Loucy (cell line): ENCODE results near the gene P2RY2.
"Not testable (repeated sequence)": the region's sequence is repeated elsewhere in the genome, so short reads cannot be mapped to it uniquely, and the experiment has no call there.

Source experiments
- H2AFZ ChIP-seq: fragments of 200-600 bp; sonication (generic); 2 replicates; pipeline ENCODE4 v1.6.0; 2016; ENCODE audit warnings: antibody characterized with exemption, mild to moderate bottlenecking, low read length, moderate library complexity
- H3F3A ChIP-seq: fragments of 200-600 bp; 2 replicates; pipeline ENCODE4 v1.6.0; 2016; ENCODE audit warnings: antibody characterized with exemption, low read depth, mild to moderate bottlenecking
- H3K27me3 ChIP-seq: fragments of 200-600 bp; sonication (generic); 2 replicates; pipeline ENCODE4 v1.6.1; 2014; ENCODE audit warnings: low read length, mild to moderate bottlenecking; ENCODE audit not compliant: insufficient read depth, poor library complexity, severe bottlenecking
- H3K36me3 ChIP-seq: fragments of 200-600 bp; sonication (generic); 2 replicates; pipeline ENCODE4 v1.6.1; 2016; ENCODE audit warnings: low read length; ENCODE audit not compliant: insufficient read depth
- H3K4me1 ChIP-seq: fragments of 200-600 bp; sonication (generic); 2 replicates; pipeline ENCODE4 v1.5.1; 2014; ENCODE audit warnings: low read length, mild to moderate bottlenecking; ENCODE audit not compliant: insufficient read depth, poor library complexity, severe bottlenecking
- H3K4me2 ChIP-seq: fragments of 200-600 bp; sonication (generic); 2 replicates; pipeline ENCODE4 v1.6.0; 2014; ENCODE audit warnings: antibody characterized with exemption, low read length, low read depth, mild to moderate bottlenecking; ENCODE audit not compliant: poor library complexity, severe bottlenecking
- H3K4me3 ChIP-seq: fragments of 200-600 bp; sonication (generic); 2 replicates; pipeline ENCODE4 v1.5.1; 2014; ENCODE audit warnings: low read length, mild to moderate bottlenecking, mixed read lengths; ENCODE audit not compliant: poor library complexity, severe bottlenecking
- H3K79me2 ChIP-seq: fragments of 200-600 bp; sonication (generic); 2 replicates; pipeline ENCODE4 v1.6.1; 2014; ENCODE audit warnings: low read length; ENCODE audit not compliant: insufficient read depth
- H3K9ac ChIP-seq: fragments of 200-600 bp; sonication (generic); 2 replicates; pipeline ENCODE4 v1.6.0; 2014; ENCODE audit warnings: mild to moderate bottlenecking, low read depth, low read length, moderate library complexity; ENCODE audit not compliant: poor library complexity, severe bottlenecking
- H3K9me2 ChIP-seq: fragments of 200-600 bp; sonication (generic); replicated peaks from 2 replicates; pipeline ENCODE4 v1.6.1; 2016; ENCODE audit warnings: low read depth, low read length, mixed read lengths
- H3K9me3 ChIP-seq: fragments of 200-600 bp; sonication (generic); 2 replicates; pipeline ENCODE4 v1.6.1; 2014; ENCODE audit warnings: mild to moderate bottlenecking, antibody characterized with exemption, low read length, low read depth; ENCODE audit not compliant: insufficient read depth
- H4K20me1 ChIP-seq: fragments of 200-600 bp; sonication (generic); 2 replicates; pipeline ENCODE4 v1.6.0; 2014; ENCODE audit warnings: antibody characterized with exemption, low read length, mild to moderate bottlenecking; ENCODE audit not compliant: insufficient read depth, poor library complexity, severe bottlenecking
- EZH2phosphoT487 ChIP-seq: fragments of 200-600 bp; IDR thresholded peaks from 2 replicates; pipeline ENCODE4 v1.6.1; 2018; ENCODE audit warnings: antibody characterized with exemption, mild to moderate bottlenecking, moderate library complexity, borderline replicate concordance
- TF ChIP-seq, protein P1 (sequence below): fragments of 200-600 bp; sonication (generic); conservative IDR thresholded peaks from 2 replicates; pipeline ENCODE4 v1.5.1; 2014; ENCODE audit warnings: mild to moderate bottlenecking, antibody characterized with exemption, low read length

P2RY2 gene

DNA sequence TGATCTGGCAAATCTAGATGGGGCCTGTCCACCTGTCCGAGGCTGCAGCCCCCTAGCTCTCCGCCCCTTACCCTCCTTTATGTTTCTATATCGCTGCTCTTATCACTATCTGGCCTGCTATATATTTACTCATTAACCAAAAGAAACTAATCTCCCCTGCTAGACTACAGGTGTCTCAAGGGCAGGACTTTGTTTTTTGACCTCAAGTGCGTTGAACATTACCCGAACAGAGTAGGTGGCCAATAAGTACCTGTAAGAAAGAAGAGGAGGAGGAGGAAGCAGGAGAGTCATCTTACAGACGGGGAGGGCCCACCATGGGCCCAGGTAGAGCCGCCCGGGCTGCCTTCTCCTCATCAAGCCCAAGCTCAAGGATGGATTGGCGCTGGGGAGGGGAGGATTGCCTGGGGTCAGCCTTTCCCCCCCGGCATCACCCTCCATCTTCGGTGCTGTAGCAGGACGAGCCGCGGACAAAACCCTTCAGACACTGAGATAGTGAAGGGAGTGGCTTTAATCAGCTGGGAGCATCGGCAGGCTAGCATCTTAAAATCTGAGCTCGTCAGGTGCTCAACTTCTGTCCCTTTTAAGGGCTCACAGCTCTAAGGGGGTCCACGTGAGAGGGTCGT lies 52.9 kb downstream of the P2RY2 start:
- H3K4me1 ChIP-seq = peaks cover 9% of the 10 kb centered on the region
- no peak overlapping the region for H3K9ac ChIP-seq
- H3K9me3 ChIP-seq = no peaks in the 10 kb centered on the region
- H3K4me3 ChIP-seq = no peak overlapping the region
- no peak overlapping the region for H2AFZ ChIP-seq
- no peaks in the 10 kb centered on the region for H3K9me2 ChIP-seq
- H3K36me3 ChIP-seq = no peaks in the 10 kb centered on the region
- no peaks in the 10 kb centered on the region for H4K20me1 ChIP-seq
- no peaks in the 10 kb centered on the region for H3F3A ChIP-seq
- H3K27me3 ChIP-seq = no peaks in the 10 kb centered on the region
- no peak overlapping the region for H3K4me2 ChIP-seq
- TF ChIP-seq EZH2phosphoT487 = no peak
- TF ChIP-seq, protein P1, sequence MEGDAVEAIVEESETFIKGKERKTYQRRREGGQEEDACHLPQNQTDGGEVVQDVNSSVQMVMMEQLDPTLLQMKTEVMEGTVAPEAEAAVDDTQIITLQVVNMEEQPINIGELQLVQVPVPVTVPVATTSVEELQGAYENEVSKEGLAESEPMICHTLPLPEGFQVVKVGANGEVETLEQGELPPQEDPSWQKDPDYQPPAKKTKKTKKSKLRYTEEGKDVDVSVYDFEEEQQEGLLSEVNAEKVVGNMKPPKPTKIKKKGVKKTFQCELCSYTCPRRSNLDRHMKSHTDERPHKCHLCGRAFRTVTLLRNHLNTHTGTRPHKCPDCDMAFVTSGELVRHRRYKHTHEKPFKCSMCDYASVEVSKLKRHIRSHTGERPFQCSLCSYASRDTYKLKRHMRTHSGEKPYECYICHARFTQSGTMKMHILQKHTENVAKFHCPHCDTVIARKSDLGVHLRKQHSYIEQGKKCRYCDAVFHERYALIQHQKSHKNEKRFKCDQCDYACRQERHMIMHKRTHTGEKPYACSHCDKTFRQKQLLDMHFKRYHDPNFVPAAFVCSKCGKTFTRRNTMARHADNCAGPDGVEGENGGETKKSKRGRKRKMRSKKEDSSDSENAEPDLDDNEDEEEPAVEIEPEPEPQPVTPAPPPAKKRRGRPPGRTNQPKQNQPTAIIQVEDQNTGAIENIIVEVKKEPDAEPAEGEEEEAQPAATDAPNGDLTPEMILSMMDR = no peak
- no peaks in the 10 kb centered on the region for H3K79me2 ChIP-seq

DNA sequence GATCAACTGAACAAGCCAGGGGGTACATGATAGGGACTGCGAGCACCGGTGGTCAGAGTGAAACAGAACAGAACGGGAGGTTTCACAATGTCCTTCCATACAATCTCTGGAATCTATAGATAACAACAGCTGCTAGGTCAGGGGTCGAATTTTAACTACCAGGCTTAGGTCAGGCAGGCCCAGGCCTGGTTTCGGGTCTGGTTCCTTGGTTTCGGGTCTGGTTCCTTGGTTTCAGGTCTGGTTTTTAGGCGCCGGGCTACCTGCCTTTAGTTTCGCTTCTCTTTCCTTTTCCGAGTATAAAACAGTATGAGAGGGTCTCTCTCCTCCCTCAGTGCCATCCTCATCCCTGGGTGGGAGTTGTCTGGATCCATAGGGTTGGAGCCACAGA lies 53.4 kb downstream of the P2RY2 start:
- H3K27me3 ChIP-seq, H3K4me2 ChIP-seq, H3K4me1 ChIP-seq, H3K4me3 ChIP-seq, H3K9me2 ChIP-seq, H4K20me1 ChIP-seq, H3K9me3 ChIP-seq, H3K36me3 ChIP-seq, H2AFZ ChIP-seq, H3K9ac ChIP-seq, H3K79me2 ChIP-seq, H3F3A ChIP-seq: not testable (repeated sequence)

DNA sequence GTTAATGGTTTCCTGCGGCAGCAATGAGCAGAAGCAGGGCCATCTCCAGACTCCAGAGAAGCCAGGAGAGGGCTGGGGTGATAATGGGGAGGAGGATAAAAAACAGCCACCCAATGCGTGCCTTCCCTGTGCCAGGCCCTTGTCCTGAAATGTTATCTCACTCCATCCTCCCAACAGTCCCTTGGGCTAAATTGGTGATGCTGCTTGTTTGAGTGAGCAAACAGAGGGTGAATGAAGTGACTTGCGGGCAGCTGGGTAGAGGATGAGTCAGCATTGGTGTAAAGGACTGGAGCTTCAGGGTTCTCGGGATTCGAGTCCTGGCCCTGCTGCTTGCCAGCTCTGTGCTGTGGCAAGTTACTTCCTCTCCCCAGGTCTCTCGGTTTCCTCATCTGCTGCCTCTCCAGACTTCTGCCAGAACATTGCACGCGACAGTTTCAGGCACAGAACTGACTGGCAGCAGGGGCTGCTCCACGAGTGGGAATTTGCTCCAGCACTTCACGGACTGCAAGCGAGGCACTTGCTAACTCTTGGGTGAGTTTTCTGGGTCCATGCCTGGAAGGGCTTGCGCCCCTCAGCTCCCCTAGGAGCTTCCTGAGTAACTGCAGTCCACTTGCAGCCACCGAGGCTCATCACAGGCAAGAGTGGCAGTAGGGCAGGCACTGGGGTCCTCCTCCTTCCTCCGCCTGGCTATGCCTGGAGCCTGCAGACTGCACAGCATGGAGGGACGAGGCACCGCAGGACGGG lies 54.0 kb downstream of the P2RY2 start, which contains the start of gene P2RY6:
Gene P2RY6 (plus strand): TSS at position 403 of the 744 bp plus-strand sequence. CDS start 24,181 bp downstream, outside the sequence.
- no peaks in the 10 kb centered on the region for H3K79me2 ChIP-seq
- H3K36me3 ChIP-seq = no peaks in the 10 kb centered on the region
- H4K20me1 ChIP-seq = no peaks in the 10 kb centered on the region
- no peaks in the 10 kb centered on the region for H3K9me2 ChIP-seq
- H2AFZ ChIP-seq = no peak within 1 kb of the TSS
- no peak within 1 kb of the TSS for H3K9ac ChIP-seq
- no peak within 1 kb of the TSS for H3K4me2 ChIP-seq
- no peaks in the 10 kb centered on the region for H3K9me3 ChIP-seq
- no peak within 1 kb of the TSS for H3K4me3 ChIP-seq
- no peaks in the 10 kb centered on the region for H3K27me3 ChIP-seq
- H3F3A ChIP-seq = no peaks in the 10 kb centered on the region
- peaks cover 9% of the 10 kb centered on the region for H3K4me1 ChIP-seq
- TF ChIP-seq, protein P1 = no peak

DNA sequence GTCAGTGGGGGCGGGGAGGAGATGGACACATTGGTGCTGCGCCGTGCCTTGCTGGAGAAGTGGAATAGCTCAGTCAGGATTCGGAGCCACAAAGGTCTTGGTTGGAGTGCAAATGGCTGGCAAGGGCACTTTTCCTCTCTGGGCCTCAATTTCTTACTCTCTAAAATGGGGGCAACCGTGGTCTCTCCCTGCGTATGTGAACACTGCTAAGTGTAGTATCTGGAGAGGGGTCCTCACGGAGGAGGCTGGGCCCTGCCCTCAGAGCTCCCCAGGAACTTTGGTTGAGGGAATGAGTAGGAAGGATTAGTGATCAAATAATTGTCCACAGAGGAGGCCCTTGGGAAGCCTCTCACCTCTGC lies 54.6 kb downstream of the P2RY2 start:
- H3F3A ChIP-seq = no peaks in the 10 kb centered on the region
- no peak for TF ChIP-seq EZH2phosphoT487
- TF ChIP-seq, protein P1 = no peak
- no peaks in the 10 kb centered on the region for H3K9me2 ChIP-seq
- H3K9me3 ChIP-seq = no peaks in the 10 kb centered on the region
- H4K20me1 ChIP-seq = no peaks in the 10 kb centered on the region
- H3K79me2 ChIP-seq = no peaks in the 10 kb centered on the region
- H3K4me2 ChIP-seq = no peak overlapping the region
- H3K36me3 ChIP-seq = no peaks in the 10 kb centered on the region
- no peak overlapping the region for H3K9ac ChIP-seq
- H2AFZ ChIP-seq = no peak overlapping the region
- H3K4me1 ChIP-seq = peaks cover 5% of the 10 kb centered on the region
- no peaks in the 10 kb centered on the region for H3K27me3 ChIP-seq
- H3K4me3 ChIP-seq = no peak overlapping the region
